DMS79 (cell line): ENCODE results near the gene AGAP1.

Experiments
- DNase-seq: peaks from one replicate; lab custom pipeline; 2025; lab: John Stamatoyannopoulos, UW

The AGAP1 gene

GRCh38 chr2:235999011-235999410 lies 505.2 kb downstream of the AGAP1 start:
- DNase-seq: no peak

GRCh38 chr2:236001166-236001828 lies 507.5 kb downstream of the AGAP1 start:
- no peak for DNase-seq

GRCh38 chr2:236001854-236002253 lies 508.0 kb downstream of the AGAP1 start:
- DNase-seq: no peak

GRCh38 chr2:236008006-236008405 lies 514.2 kb downstream of the AGAP1 start:
- DNase-seq: no peak

- no peak for DNase-seq
Measured at GRCh38 chr2:236008857-236009256, 515.0 kb downstream of the AGAP1 start.

GRCh38 chr2:236010920-236011685 lies 517.3 kb downstream of the AGAP1 start:
- no peak for DNase-seq

GRCh38 chr2:236012155-236012554 lies 518.3 kb downstream of the AGAP1 start:
- no peak for DNase-seq

- no peak for DNase-seq
Measured at GRCh38 chr2:236014408-236015131, 520.7 kb downstream of the AGAP1 start.

- DNase-seq: no peak
Measured at GRCh38 chr2:236015171-236015570, 521.3 kb downstream of the AGAP1 start.

- DNase-seq: no peak
Measured at GRCh38 chr2:236016496-236016895, 522.7 kb downstream of the AGAP1 start.

GRCh38 chr2:236017446-236017845 lies 523.6 kb downstream of the AGAP1 start:
- no peak for DNase-seq

- no peak for DNase-seq
Measured at GRCh38 chr2:236019434-236019833, 525.6 kb downstream of the AGAP1 start.

- DNase-seq: no peak
Measured at GRCh38 chr2:236021499-236022057, 527.7 kb downstream of the AGAP1 start.

- DNase-seq: no peak
Measured at GRCh38 chr2:236022128-236022527, 528.3 kb downstream of the AGAP1 start.

GRCh38 chr2:236025892-236026291 lies 532.0 kb downstream of the AGAP1 start:
- DNase-seq: no peak

- no peak for DNase-seq
Measured at GRCh38 chr2:236026841-236027240, 533.0 kb downstream of the AGAP1 start.

GRCh38 chr2:236028066-236028465 lies 534.2 kb downstream of the AGAP1 start:
- no peak for DNase-seq

GRCh38 chr2:236033462-236033861 lies 539.6 kb downstream of the AGAP1 start:
- DNase-seq: no peak

GRCh38 chr2:236034974-236035373 lies 541.1 kb downstream of the AGAP1 start:
- no peak for DNase-seq

- DNase-seq: no peak
Measured at GRCh38 chr2:236036045-236036444, 542.2 kb downstream of the AGAP1 start.

- no peak for DNase-seq
Measured at GRCh38 chr2:236038096-236038495, 544.3 kb downstream of the AGAP1 start.

- DNase-seq: no peak
Measured at GRCh38 chr2:236040600-236041328, 546.9 kb downstream of the AGAP1 start.
